Measurements from ENCODE around the gene SLC6A9. TPM values are rescaled to one million over a fixed set of nuclear protein-coding genes. Genes with fewer than 3 reads are reported as not detected.

Gene SLC6A9
- total RNA-seq: 1 to 10 TPM; 6.5 to 7.4 TPM

- peaks cover 26% of the 10 kb centered on the region for H3K4me1 Mint-ChIP-seq (ENCODE audit: low read depth)
- H3K36me3 Mint-ChIP-seq (ENCODE audit: low read depth): peaks cover 2% of the 10 kb centered on the region
- ATAC-seq: peak; percentile 9
- no peaks in the 10 kb centered on the region for H3K9me3 Mint-ChIP-seq
- peak within 1 kb of the TSS; percentile 89 for H3K4me3 Mint-ChIP-seq
- H3K27me3 Mint-ChIP-seq: no peaks in the 10 kb centered on the region
- H3K27ac Mint-ChIP-seq: peak within 1 kb of the TSS; percentile 87
- POLR2A ChIA-PET: interaction anchor here (0.6 to 2.6 kb wide), 3 partner anchors 57 to 588 kb away, joined by 3 to 11 read pairs (median 6); partner anchors contain the start of gene ATP6V0B
- DNase-seq: peak; percentile 62
- intact Hi-C loops (cut with micrococcal nuclease): no loop called here
- TF ChIP-seq CTCF (IDR thresholded peaks at IDR 0.05): no peak
- CTCF ChIA-PET: interaction anchor here (0.7 to 4.4 kb wide), 6 partner anchors 9 to 268 kb away, joined by 3 to 25 read pairs (median 4); no protein-coding TSS in a partner anchor
Measured at GRCh38 chr1:44031252-44032169, at the start of gene SLC6A9. TSS of gene SLC6A9 (minus strand) at chr1:44031462. CDS start at chr1:44024277, 7,185 bp downstream.

GRCh38 chr1:44079566-44079965, 48.3 kb upstream of the SLC6A9 start:
- ATAC-seq (no peak), DNase-seq (no peak)
- no peaks in the 10 kb centered on the region for H3K9me3 Mint-ChIP-seq
- no peaks in the 10 kb centered on the region for H3K36me3 Mint-ChIP-seq (ENCODE audit: low read depth)
- H3K4me1 Mint-ChIP-seq (ENCODE audit: low read depth): no peaks in the 10 kb centered on the region
- no peak for TF ChIP-seq CTCF (IDR thresholded peaks at IDR 0.05)
- ChIA-PET POLR2A (no interaction called here), CTCF (interaction anchor here (0.9 kb wide), 1 partner anchor 31 kb away, joined by 3 read pairs; no protein-coding TSS in a partner anchor)
- H3K27me3 Mint-ChIP-seq: peaks cover 10% of the 10 kb centered on the region
- intact Hi-C loops (cut with micrococcal nuclease): no loop called here
- H3K4me3 Mint-ChIP-seq: no peak overlapping the region
- no peak overlapping the region for H3K27ac Mint-ChIP-seq

GRCh38 chr1:44078104-44078503, 46.8 kb upstream of the SLC6A9 start:
- intact Hi-C loops (cut with micrococcal nuclease): no loop called here
- H3K4me3 Mint-ChIP-seq: no peak overlapping the region
- H3K4me1 Mint-ChIP-seq (ENCODE audit: low read depth): no peaks in the 10 kb centered on the region
- CTCF ChIA-PET: no interaction called here
- ATAC-seq (no peak), DNase-seq (no peak)
- H3K9me3 Mint-ChIP-seq: no peaks in the 10 kb centered on the region
- no peaks in the 10 kb centered on the region for H3K36me3 Mint-ChIP-seq (ENCODE audit: low read depth)
- peaks cover 11% of the 10 kb centered on the region for H3K27me3 Mint-ChIP-seq
- no peak for TF ChIP-seq CTCF (IDR thresholded peaks at IDR 0.05)
- no peak overlapping the region for H3K27ac Mint-ChIP-seq
- POLR2A ChIA-PET: no interaction called here

- no peak for TF ChIP-seq CTCF (IDR thresholded peaks at IDR 0.05)
- Mint-ChIP-seq H3K27me3 (peaks cover 9% of the 10 kb centered on the region), H3K27ac (no peak overlapping the region), H3K9me3 (no peaks in the 10 kb centered on the region), H3K36me3 (ENCODE audit: low read depth) (no peaks in the 10 kb centered on the region), H3K4me1 (ENCODE audit: low read depth) (no peaks in the 10 kb centered on the region), H3K4me3 (no peak overlapping the region)
- DNase-seq: no peak
- intact Hi-C loops (cut with micrococcal nuclease): no loop called here
- ChIA-PET POLR2A (no interaction called here), CTCF (no interaction called here)
- no peak for ATAC-seq
Measured at GRCh38 chr1:44077421-44077820, 46.2 kb upstream of the SLC6A9 start.

- Mint-ChIP-seq H3K9me3 (no peaks in the 10 kb centered on the region), H3K4me1 (ENCODE audit: low read depth) (peaks cover 3% of the 10 kb centered on the region), H3K4me3 (no peak overlapping the region), H3K27ac (no peak overlapping the region), H3K36me3 (ENCODE audit: low read depth) (no peaks in the 10 kb centered on the region), H3K27me3 (peaks cover 9% of the 10 kb centered on the region)
- intact Hi-C loops (cut with micrococcal nuclease): no loop called here
- TF ChIP-seq CTCF (IDR thresholded peaks at IDR 0.05): no peak
- ChIA-PET CTCF (interaction anchor here (1.6 kb wide), 1 partner anchor 28 kb away, joined by 5 read pairs; no protein-coding TSS in a partner anchor), POLR2A (no interaction called here)
- DNase-seq (no peak), ATAC-seq (no peak)
Measured at GRCh38 chr1:44076066-44076465, 44.8 kb upstream of the SLC6A9 start.
